Mucosa of descending colon (tissue), 3 donors: ENCODE results near the gene DPCD. TPM values are rescaled to one million over a fixed set of nuclear protein-coding genes. Genes with fewer than 3 reads are reported as not detected.

Source experiments
- ATAC-seq: fragments of 200-7000 bp; cut with Tn5 transposase; one replicate; pipeline ENCODE4 v1.9.1; 2020; ENCODE audit warnings: mild to moderate bottlenecking, moderate library complexity
- DNase-seq, 3 donors: peaks; one replicate each; pipeline ENCODE4 v3.0.0-alpha.2; 2020
- H3K36me3 ChIP-seq: fragments of 200-600 bp; one replicate; pipeline ENCODE4 v1.8.0; 2021; ENCODE audit warnings: low read depth, mild to moderate bottlenecking
- H3K4me1 ChIP-seq: fragments of 200-600 bp; one replicate; pipeline ENCODE4 v1.8.0; 2021; ENCODE audit warnings: low read depth, mild to moderate bottlenecking
- H3K4me3 ChIP-seq: fragments of 200-600 bp; one replicate; pipeline ENCODE4 v1.8.0; 2021; ENCODE audit warnings: mild to moderate bottlenecking
- H3K9me3 ChIP-seq: fragments of 200-600 bp; one replicate; pipeline ENCODE4 v1.8.0; 2021; ENCODE audit warnings: mild to moderate bottlenecking
- intact Hi-C, 2 donors: fragments of 100-400 bp; cut with DNase I in 1 of 2; cut with micrococcal nuclease in 1 of 2; formaldehyde crosslinking; loops; one replicate each; pipeline versions ENCODE4 v1.11.0 to v1.11.1; 2022; cut with DNase I, micrococcal nuclease
- total RNA-seq, 3 donors: library from RNA; stranded (reverse); fragmentation: NEBNext Ultra II Directional in 2 of 3; extraction: Animal tissue kit (Norgen Biotek cat#: 25700) in 2 of 3; gene quantifications; one replicate each; pipeline versions ENCODE4 v1.2.1 to v1.2.4, GENCODE V29; 2021 to 2023
- TF ChIP-seq, protein P1 (sequence below): fragments of 200-600 bp; IDR thresholded peaks from one replicate; pipeline ENCODE4 v1.8.0; 2022; ENCODE audit warnings: antibody characterized with exemption, mild to moderate bottlenecking
- donor health status: DM: no; HTN: no; CAD: no; lungs with moderate emphysema.
- donor health status: DM: no; HTN: no; CAD: no.
- donor health status: DM: no; HTN: yes; CAD: no.

Gene DPCD
- total RNA-seq, 3 donors from 2014 or later: 6.8 to 12.3 (median 9.9) TPM

DNA sequence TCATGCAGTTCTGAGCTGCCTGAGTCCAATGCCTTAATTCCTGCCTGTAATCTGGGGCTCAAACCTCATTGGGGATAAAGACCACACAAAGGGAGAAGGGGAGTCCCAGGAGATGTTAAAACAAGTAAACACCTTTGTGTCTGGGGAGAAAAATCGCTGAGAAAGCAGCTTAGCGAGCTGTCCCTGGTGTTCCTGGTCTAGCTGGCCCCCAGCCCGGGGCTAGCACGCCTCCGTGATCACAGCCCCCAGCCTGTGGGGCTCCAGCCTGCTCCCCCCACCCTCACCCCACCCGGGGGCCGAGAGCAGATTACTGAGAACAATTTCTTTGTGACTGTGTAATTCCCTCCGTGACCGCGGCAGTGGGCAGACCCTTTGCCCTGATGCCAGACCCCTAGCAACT is 24.8 kb downstream of the DPCD start:
- Histone ChIP-seq H3K4me3 (no peak overlapping the region), H3K4me1 (no peaks in the 10 kb centered on the region), H3K36me3 (no peaks in the 10 kb centered on the region), H3K9me3 (no peaks in the 10 kb centered on the region)
- ATAC-seq (no peak), DNase-seq (no peak)
- intact Hi-C loops: no loop called here
- TF ChIP-seq, protein P1, sequence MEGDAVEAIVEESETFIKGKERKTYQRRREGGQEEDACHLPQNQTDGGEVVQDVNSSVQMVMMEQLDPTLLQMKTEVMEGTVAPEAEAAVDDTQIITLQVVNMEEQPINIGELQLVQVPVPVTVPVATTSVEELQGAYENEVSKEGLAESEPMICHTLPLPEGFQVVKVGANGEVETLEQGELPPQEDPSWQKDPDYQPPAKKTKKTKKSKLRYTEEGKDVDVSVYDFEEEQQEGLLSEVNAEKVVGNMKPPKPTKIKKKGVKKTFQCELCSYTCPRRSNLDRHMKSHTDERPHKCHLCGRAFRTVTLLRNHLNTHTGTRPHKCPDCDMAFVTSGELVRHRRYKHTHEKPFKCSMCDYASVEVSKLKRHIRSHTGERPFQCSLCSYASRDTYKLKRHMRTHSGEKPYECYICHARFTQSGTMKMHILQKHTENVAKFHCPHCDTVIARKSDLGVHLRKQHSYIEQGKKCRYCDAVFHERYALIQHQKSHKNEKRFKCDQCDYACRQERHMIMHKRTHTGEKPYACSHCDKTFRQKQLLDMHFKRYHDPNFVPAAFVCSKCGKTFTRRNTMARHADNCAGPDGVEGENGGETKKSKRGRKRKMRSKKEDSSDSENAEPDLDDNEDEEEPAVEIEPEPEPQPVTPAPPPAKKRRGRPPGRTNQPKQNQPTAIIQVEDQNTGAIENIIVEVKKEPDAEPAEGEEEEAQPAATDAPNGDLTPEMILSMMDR: no peak

DNA sequence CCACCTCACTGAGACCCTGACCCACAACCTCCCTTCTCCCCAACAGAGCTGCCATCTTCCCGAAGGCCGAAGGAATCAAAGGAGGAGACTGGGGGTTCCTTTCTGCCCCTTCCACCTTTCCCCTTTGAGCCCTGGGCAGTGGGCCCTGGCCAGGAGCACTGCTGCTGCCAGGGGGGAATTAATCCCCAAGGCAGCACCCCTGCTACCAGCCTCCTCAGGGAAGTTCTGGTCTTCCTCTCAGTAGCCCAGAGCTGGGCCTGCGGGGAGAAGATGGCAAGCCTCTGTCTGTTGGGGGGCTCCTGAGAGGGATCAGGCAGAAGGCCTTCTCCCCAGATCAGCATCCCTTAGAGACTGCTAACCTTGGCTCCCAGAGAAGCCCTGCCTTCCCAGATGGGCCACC is 25.5 kb downstream of the DPCD start:
- TF ChIP-seq, protein P1: no peak
- Histone ChIP-seq H3K9me3 (no peaks in the 10 kb centered on the region), H3K36me3 (no peaks in the 10 kb centered on the region), H3K4me3 (no peak overlapping the region), H3K4me1 (no peaks in the 10 kb centered on the region)
- intact Hi-C loops: no loop called here
- DNase-seq (no peak), ATAC-seq (no peak)

DNA sequence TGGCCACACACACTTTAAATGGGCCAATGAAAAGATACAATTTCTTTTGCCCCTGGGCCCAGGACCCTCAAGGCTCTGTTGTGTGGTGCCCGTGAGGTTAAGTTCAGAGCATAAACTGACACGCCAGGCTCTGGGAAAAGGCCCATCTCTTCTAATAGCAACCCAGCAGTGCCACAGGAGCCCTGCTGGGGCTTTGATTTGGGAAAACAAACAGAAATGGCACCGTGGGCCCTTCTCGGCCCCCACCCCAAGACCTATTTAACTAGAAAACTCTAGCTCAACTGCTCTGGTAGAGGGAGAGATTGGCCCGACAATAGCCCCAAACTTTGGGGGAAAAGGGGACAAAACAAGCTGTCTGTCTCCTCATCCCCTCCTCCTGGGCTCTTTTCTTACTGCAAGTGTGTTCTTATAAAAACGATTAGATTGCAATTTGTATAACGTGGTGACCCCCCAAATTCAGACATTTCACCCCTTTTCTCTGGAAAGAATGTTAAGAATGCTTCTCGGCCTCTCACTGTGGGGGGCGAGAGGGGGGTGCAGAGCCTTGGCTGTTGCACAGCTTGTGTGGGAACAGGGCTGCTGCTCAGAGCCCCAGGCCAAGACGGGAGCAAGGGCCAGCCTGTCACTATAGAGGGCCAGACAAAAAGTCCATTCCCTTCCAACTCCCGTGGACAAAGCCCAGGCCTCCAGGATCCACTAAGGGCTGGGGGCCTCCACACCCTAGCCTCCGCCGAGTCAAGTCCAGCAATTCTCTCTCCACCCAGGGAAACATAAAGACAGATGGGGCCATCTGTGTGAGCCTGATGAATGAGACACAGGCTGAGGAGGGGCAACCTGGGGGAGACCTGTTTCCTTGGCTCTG is 26.8 kb downstream of the DPCD start:
- Histone ChIP-seq H3K36me3 (no peaks in the 10 kb centered on the region), H3K4me1 (no peaks in the 10 kb centered on the region), H3K9me3 (no peaks in the 10 kb centered on the region), H3K4me3 (no peak overlapping the region)
- intact Hi-C loops: no loop called here
- TF ChIP-seq, protein P1: no peak
- DNase-seq (no peak), ATAC-seq (no peak)

DNA sequence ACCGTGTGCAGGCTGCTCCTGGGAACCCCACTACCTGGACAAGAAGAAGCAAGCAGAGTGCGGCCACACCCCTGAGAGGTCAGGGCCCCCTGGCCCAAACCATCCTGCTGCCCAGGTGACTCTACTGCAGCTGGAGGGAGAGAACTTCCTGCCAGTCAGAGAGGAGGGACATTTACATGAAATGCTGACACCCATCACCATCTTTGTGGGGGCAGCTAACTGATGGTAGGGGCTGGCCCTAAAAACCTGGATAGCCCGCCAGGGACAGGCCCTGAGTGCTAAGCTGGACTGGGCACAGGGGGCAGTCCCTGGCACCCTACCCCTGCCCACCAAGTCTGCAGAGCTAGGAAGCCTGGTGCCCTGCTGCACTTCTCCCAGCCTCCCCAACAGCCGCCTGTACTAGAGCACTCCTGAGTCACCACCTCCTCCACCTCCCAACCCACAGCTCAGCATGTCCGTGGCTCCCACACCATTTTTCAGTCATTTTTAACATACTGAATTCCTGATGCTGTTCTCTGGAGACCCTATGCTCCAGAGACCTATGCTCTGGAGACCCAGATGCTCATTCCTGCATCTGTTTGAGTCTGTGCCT is 27.5 kb downstream of the DPCD start:
- H3K36me3 ChIP-seq: no peaks in the 10 kb centered on the region
- DNase-seq (no peak), ATAC-seq (no peak)
- H3K4me1 ChIP-seq: no peaks in the 10 kb centered on the region
- H3K4me3 ChIP-seq: no peak overlapping the region
- TF ChIP-seq, protein P1: no peak
- intact Hi-C loops: no loop called here
- no peaks in the 10 kb centered on the region for H3K9me3 ChIP-seq

DNA sequence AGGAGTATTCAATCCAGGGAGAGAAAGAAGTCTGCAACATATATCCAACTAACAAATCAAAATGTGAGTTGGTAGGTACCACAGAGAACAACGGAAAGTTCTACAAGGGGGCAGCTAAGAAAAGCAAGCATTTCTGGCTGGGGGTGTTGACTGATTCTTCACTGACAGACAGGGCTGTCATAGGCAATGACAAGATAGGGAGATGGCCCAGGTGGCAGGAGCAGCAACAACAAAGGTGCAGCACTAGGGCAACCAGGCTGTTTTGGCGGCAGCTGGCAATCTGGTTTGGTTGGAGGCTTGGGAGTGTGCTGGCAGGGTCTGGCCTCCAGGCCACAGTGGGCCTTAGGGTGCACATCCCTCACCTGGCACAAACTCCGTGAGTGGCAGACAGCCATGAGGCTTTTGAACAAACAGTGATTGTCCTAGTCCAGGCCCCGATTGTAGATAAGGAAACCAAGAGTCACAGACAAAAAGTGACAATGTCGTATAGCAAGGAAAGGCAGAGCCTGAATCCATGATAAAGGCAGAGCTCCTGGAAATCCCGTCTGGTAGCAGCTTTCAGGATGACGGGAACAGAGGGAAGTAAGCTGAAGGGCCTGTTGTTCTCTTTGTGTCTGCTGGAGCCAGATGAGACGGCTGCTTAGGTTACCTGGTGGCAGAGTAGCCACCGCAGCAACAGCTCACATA is 28.4 kb downstream of the DPCD start:
- no peak overlapping the region for H3K4me3 ChIP-seq
- H3K4me1 ChIP-seq: no peaks in the 10 kb centered on the region
- no peak for DNase-seq
- H3K36me3 ChIP-seq: no peaks in the 10 kb centered on the region
- no peaks in the 10 kb centered on the region for H3K9me3 ChIP-seq
- intact Hi-C loops: no loop called here
- ATAC-seq: no peak
- TF ChIP-seq, protein P1: no peak
